GM21737 (cell line): ENCODE results near the gene HLA-DQA1.
"Not testable (repeated sequence)": the region's sequence is repeated elsewhere in the genome, so short reads cannot be mapped to it uniquely, and the experiment has no call there.

ENCODE experiments used
- ATAC-seq: cut with Tn5 transposase; IDR thresholded peaks from one replicate; pipeline ENCODE4 v1.9.1; 2021; ENCODE audit warnings: mild to moderate bottlenecking, moderate library complexity; ENCODE audit not compliant: unreplicated experiment

The HLA-DQA1 gene

GRCh38 chr6:32621372-32621771 lies 15.8 kb upstream of the HLA-DQA1 start:
- ATAC-seq, result no peak

GRCh38 chr6:32622545-32623401 lies 14.4 kb upstream of the HLA-DQA1 start:
- peak; percentile 71 for ATAC-seq

- ATAC-seq, result peak; percentile 20
Observed at GRCh38 chr6:32623693-32624092, 13.5 kb upstream of the HLA-DQA1 start.

GRCh38 chr6:32624565-32624964 lies 12.6 kb upstream of the HLA-DQA1 start:
- ATAC-seq, result no peak

GRCh38 chr6:32625137-32625536 lies 12.1 kb upstream of the HLA-DQA1 start:
- ATAC-seq, result no peak

GRCh38 chr6:32627249-32627648 lies 10.0 kb upstream of the HLA-DQA1 start:
- ATAC-seq, result no peak

GRCh38 chr6:32627831-32628230 lies 9.4 kb upstream of the HLA-DQA1 start:
- ATAC-seq, result no peak

GRCh38 chr6:32629793-32630192 lies 7.4 kb upstream of the HLA-DQA1 start:
- ATAC-seq, result not testable (repeated sequence)

GRCh38 chr6:32635526-32636123 lies 1.6 kb upstream of the HLA-DQA1 start:
- ATAC-seq, result no peak

GRCh38 chr6:32637883-32638282 lies 677 bp downstream of the HLA-DQA1 start:
- ATAC-seq, result no peak

- ATAC-seq, result no peak
Observed at GRCh38 chr6:32638532-32639219, 1.5 kb downstream of the HLA-DQA1 start.

- no peak for ATAC-seq
Observed at GRCh38 chr6:32639440-32640394, 2.5 kb downstream of the HLA-DQA1 start.

- no peak for ATAC-seq
Observed at GRCh38 chr6:32641122-32641521, 3.9 kb downstream of the HLA-DQA1 start.

GRCh38 chr6:32641785-32642719 lies 4.8 kb downstream of the HLA-DQA1 start:
- ATAC-seq, result not testable (repeated sequence)

GRCh38 chr6:32642720-32643106 lies 5.5 kb downstream of the HLA-DQA1 start:
- ATAC-seq, result no peak

GRCh38 chr6:32643904-32644303 lies 6.7 kb downstream of the HLA-DQA1 start:
- no peak for ATAC-seq

GRCh38 chr6:32645047-32645703 lies 8.0 kb downstream of the HLA-DQA1 start:
- ATAC-seq, result no peak

- no peak for ATAC-seq
Observed at GRCh38 chr6:32655203-32655710, 18.1 kb downstream of the HLA-DQA1 start.

GRCh38 chr6:32657329-32657728 lies 20.1 kb downstream of the HLA-DQA1 start:
- not testable (repeated sequence) for ATAC-seq
